COLO829 (cell line): Measurements from ENCODE around the gene ATP6V1G3.
"Not testable (repeated sequence)": the region's sequence is repeated elsewhere in the genome, so short reads cannot be mapped to it uniquely, and the experiment has no call there.

ENCODE experiments used
- DNase-seq: peaks from one replicate; pipeline ENCODE4 v3.0.0; 2012; ENCODE audit warnings: low spot score

Gene ATP6V1G3

DNA sequence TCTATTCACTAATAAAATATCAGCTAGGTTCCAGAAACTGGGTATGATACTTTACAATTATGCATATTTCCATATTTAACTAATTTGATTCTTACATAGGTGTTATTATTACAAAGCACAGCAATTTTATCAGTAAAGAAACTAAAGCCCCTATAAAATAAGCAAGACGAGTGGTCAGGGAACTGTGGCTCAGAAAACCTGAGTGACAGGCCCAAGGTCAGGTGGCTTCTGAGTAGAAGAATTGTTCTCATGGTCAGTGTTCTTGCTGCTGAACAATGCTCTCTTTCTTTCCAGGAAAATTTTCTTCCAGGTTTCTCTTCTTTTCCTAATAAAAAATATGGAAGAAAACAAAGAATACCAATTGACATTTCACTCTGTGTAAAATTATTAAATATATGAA lies 2.2 kb upstream of the ATP6V1G3 start:
- peak; percentile 35 for DNase-seq

DNA sequence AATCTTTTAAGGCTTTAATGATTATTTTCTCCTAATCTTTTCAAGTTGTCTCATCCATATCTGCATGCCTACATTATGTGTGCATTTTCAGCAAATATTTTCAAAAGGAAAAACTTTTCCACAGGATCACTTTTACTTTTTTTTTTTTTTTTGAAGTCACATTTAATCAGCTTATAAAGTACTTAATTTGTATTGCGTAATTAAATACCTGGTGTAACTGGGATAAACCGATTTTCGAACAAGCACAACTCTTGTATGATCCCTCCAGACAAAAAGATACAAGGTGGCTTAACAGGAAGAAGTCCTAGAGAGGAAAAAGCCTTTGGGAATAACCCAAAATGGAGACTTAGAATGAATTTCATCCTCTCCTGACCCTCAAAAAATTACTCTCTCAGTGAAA lies 1.3 kb upstream of the ATP6V1G3 start:
- DNase-seq, result no peak

DNA sequence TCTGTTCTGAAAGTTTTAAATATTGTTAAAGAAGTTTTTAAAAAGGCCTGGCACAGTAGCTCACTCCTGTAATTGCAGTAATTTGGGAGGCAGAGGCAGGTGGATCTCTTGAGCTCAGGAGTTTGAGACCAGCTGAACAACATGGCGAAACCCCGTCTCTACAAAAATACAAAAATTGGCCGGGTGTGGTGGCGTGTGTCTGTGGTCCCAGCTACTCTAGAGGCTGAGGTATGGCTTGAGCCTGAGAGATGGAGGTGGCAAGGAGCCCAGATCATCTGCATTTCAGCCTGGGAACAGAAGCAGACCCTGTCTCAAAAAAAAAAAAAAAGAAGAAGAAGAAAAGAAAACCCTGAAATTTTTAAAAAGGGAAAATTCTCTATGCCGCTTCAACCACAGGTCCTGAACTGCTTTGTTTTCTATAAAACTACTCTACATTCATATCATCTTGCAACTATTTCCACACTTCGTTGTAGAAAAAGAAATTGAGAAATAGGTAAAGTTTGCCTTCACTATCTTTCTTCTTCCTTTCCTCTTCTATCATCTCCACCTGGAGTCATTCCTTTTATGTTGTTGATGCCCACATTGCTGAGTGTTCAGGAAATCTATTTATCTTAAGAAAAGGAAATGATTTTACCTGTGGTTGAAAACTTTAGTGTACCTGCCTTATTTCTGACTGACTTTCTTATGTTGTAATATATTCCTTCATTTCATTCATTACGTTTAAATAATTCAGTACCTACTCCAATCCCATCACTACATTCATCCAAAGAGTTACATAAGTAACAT lies 1.7 kb downstream of the ATP6V1G3 start:
- no peak for DNase-seq

DNA sequence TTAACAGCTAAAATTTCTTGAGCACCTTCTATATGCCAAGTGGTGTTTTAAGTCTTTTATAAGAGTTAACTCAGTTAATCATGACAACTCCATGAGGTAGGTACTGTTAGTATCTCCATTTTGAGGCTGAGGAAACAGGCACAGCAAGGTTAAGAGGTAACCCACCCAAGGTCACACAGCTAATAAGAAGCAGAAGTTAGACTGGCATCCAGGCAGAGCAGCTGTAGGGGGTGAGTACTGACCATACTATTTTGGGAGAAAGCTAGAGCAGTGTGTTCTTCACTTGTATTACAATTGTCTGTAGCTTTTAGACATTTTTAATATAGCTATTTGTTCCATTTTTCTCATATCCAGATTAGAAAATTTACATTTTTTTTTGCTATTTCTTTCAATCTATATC lies 4.8 kb downstream of the ATP6V1G3 start:
- DNase-seq, result no peak

DNA sequence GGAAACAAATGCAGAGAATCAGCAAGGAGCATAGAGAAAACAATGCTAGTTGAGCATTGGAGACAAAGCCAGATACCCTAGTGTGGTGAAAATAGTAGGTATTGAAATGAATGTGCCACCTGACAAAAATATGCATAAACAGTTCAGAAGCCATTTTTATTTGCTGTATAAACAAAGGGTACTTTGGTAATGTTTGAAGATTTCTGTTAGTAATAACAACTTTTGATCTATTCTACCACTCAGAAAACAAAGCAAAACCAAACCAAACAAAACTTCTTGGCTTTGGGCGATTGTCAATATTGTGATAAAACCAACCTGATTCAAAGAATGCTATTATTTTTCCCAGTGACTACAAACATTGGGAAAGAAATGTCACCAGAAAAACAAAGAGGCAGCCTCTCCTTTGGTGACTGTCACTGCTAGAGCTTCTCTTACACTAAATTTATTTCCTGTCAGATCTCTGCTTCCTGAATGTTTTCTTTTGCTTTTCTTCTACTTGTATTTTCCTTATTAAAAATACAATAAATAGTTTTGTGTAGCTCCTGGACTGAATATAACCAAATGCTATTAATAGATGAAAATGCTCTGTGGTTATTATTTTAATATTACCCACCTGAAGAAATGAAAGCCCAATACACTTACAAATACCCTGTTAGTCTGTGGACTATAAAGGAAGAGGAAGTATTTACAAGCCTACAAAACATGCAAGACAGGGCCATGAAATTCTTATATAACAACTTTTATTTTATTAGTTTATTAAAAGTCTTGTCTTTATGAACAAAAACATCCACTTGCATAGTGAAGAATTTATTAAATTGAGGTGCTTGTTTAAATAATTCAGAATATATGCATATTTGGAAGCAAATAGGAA lies 5.7 kb downstream of the ATP6V1G3 start:
- no peak for DNase-seq

DNA sequence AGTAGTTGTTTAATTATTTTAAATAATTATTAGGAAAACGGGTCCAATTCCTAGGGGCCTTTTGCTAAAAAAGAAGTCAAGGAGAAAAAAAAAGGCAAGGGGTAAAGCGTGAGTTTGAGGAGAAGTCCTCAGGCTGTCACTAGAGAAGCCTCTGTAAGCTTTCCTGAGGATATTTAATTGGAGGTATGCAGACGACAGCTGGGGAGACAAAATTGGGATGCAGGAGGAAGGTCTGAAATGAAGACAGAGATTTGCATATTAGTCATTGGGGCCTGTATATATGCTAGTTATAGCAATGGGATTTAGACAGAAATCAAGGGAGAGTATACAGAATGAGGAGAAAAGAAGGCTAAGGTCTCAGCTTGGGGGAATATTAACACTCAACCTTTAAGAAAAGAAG lies 8.6 kb downstream of the ATP6V1G3 start:
- DNase-seq, result no peak

DNA sequence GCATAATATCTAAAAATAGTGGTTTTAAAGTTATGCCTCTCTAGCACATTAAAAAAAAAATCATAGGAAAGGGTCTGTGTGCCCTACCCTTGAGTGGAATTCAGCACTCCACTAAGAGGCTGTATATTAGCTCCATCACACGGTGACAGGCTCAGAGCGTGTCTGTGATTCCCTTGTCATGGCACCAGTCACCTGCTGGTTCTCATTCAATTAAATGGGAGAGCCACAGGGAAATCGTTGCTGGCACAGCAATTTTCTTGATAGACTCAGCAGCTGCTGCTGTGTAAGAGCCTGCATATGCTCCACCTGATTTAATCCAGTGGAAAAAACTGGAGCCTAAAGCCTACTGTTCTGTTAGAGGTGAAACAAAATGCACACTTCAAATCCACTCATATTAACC lies 9.5 kb downstream of the ATP6V1G3 start:
- DNase-seq, result no peak

DNA sequence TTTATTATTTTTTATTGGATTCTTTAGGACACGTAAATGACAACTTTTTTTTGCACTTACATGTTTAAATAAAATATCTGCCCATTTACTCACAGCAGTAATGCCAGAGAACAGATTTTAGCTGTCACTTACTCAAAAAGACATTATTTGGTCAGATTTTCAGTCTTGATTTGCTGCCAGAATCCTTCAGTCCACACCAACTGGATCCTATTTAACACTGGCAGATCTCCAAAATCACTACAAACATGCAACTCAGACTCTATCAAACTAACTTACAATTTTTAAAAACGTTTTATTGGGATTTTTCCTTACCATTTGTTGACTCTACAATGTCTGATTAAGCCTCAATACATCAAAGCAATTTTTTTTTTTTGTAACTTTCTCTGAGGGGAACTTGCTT lies 11.1 kb downstream of the ATP6V1G3 start:
- DNase-seq, result peak; percentile 40

DNA sequence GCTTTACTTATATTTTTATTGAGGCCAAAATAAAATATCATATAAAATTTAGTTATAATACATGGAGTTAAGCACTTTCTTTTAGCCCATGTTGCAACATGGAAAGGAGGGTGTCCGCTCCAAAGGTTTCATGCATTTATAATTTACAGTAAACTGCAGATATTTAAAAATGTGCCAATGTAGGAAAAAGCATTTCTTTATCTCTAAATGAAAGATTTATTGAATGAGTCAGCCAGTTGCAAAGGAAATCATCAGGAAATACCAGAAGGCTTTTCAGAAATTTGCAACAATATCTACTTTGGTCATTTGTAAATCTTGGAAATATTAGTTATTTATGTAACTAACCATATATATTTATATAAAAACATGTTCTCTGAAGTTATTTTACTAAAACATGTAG lies 12.1 kb downstream of the ATP6V1G3 start:
- peak; percentile 26 for DNase-seq

DNA sequence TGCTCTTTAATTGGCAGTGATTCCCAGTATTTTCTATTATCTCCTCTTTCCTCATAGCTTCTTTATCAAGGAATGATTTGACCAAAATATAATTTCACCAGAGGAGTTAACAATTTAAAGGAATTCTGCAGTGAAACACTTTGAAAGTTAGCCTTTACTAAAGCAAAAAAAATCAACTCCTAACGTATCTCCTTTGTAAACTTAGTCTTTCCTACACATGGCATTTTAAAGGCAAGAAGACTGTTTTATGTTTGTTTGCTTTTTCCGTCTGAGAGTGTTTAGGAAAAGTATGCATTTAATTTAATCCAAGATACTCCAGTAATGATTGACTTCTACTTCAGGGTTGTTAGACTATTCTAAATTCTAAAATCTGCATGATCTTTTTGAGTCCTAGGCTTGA lies 15.9 kb downstream of the ATP6V1G3 start:
- no peak for DNase-seq

DNA sequence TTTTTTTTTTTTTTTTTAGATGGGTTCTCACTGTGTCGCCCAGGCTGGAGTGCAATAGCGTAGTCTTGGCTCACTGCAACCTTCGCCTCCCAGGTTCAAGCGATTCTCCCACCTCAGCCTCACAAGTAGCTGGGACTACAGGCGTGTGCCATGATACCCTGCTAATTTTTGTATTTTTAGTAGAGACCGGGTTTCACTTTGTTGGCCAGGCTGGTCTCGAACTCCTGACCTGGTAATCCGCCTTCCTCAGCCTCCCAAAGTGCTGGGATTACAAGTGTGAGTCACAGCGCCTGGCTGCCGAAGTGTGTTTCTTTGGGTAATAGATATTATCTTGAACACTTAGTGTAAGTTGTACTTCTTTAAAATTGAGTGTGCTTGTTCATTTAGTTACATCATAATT lies 16.4 kb downstream of the ATP6V1G3 start:
- DNase-seq, result not testable (repeated sequence)

DNA sequence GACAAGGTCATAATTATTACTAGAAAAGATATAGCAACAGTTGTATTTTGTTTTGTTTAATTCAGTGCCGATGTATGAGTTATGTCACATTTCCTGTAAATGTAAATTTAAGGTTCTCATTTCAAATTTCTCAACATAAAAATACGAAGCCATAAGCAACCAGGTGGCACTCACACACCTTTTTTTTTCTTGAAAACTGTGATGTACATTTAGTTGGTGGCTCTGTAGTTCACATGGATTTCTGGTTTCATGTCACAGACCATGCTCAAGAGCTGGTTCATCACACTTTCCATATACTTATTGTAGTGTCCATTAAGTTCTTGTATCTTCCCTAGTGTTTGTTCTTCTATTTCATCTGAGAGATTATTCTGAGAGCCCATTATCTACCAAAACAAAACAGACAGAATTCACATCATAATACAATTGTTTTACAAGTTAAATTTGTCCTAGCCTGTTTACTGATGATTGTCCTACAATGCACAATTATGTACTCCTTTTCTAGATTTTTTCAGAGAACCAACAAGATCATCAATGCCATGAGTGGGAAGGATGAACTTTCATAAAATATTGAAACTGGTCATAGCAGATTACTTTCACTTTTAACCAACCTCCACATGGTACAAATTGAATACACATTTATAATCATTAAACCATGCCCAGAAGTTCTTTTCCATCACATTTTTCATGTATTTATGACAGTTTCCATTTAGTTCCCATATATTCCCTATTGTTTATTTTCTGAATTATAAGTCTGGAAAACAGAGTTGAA lies 17.1 kb downstream of the ATP6V1G3 start:
- no peak for DNase-seq

DNA sequence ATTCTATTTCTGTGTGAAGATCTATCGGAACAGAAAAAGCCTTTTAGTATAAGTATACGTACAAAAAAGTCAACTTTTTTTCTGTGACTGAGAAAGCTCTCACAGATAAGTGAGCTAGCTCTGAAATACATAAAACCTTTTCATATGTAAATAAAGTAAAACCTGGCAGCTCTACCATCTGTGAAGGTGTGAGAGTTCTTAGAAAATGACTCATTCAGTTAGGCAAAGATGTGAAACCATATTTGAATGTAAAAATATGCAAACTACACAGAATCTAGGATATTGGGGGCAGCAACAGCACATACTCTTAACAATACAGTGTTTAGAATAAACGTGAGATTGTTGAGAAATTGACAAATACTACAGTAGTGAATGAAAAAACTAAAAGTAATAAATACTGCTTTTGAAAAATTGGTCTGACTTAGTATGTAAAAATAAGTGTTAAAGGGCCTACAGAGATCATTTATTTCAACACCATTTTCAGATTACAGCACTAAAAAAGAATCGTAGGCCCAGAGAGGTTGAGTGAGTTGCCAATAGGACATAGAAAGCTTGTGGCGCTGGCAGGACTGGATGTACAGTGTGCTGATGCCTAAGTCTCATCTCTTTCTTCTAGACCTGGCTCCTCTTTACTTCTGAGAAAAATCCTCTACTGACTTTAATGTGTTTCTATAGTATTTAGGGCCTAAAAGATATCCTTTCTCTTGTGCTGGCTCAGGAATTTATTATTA lies 19.8 kb downstream of the ATP6V1G3 start:
- DNase-seq, result no peak

DNA sequence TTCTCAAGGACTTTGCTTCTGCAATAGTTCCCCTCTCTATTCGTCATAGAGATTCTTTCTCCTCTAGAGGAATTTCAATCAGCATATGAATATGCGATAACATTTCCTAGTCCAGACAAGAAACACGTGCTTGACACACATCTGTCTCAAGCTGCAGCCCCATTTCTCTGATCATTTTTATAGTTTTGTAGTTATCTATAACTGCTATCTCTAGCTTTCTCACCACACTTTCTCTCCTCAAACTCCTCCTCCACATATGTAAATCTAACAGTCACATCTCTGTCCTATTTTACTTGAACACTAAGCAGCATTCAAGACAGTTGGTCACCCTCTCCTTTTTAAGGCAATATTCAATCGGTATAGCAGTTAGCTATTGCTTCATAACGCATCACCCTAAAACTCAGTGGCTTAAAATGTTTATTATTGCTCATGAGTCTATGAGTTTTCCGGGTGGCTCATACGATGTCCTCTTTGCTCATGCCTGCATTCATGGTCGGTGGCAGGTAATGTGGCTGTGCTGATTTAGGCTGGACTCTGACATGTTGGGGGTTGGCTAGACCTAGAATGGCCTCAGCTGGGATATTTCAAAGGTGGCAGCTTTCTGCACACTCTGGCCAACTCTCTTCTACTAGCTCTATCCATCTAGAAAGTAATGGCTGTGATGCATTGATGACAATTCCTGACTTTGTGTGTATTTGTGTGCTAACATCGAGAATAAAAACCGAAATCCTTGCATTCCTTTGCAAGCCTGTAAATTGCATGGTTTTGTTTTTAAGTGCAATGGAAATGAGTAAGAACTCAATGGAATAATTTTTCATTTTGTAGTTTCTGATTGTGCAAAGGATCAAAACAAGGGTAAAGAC lies 20.6 kb downstream of the ATP6V1G3 start:
- DNase-seq, result no peak

DNA sequence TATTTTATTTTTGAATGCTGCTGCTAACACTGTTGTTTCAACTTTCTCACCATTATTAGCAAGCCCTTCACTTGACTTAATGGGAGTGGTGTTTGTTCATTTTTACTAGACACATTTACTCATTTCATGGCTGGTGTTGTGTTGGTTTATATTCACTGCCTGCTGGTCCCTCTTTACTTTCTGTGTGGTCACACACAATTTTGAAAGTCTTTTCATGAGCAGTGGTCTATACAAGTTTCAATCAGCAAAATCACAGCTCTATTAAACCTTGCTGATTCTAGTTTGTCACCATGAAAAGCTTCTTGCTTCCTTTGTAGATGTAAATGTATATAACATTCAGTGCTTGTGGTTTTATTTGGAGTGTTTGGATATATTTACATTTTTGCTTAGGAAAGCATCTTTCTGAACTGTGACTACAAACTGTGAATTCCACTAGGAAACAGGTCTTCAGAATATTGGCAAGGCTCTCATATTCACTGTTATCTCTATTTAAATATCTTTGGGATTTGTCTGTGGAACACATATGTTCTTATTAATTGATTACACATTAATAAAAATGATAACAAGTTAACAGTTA lies 22.8 kb downstream of the ATP6V1G3 start:
- no peak for DNase-seq

DNA sequence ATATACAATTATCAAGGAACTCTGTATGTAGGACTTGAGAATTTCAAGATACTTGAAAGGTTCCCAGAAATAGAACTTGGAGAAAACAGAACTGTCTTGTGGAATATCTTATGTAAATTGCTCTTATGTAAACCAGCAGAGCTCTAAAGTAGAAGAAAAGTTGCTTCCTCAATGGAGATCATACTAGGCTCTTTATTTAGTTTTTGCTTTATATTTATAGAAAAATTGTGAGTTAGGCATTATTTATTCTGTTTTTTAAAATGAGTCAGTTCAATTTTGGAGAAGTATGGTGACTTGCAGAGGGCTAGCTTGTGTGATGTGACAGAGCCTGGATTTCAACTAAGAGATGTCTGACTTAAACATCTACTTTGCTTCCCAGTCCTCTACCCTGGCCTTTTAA lies 40.4 kb downstream of the ATP6V1G3 start:
- DNase-seq, result no peak

DNA sequence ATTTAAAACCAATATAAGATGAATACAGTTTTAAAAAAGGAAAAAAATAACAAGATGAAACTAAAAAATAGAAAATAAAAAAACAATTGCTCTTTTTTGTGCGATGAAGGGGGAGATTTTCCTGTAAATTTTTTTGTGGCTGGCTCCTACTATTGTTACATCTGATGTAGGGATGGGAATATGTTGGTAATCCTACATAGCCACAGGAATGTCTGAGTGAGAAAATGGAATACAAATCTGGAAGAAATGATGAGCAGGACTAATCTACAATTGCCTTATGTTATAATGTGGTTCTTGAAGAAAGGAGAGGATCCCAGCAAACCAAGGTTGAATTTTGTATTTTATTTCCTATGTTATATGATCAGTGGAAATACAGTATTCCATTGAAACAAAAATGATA lies 40.9 kb downstream of the ATP6V1G3 start:
- DNase-seq, result no peak

DNA sequence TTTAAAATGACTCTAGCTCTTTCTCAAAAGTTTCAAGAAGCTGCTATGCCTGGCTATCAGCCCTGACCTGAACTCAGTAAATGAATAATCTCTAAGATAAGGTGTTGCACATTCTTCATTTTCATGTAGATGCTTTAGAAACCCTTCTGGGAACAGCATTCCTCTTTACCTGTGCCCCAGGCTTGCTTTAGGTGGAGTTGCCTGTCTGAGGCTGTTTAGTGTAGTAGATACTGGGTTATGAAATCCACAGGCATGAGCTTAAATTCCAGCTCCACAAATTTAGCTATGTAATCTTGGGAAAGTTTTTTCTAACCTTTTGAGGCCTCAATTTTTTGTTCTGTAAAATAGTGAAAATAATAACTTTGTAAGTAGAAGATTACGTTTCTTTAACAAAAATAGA lies 41.6 kb downstream of the ATP6V1G3 start:
- DNase-seq, result no peak

DNA sequence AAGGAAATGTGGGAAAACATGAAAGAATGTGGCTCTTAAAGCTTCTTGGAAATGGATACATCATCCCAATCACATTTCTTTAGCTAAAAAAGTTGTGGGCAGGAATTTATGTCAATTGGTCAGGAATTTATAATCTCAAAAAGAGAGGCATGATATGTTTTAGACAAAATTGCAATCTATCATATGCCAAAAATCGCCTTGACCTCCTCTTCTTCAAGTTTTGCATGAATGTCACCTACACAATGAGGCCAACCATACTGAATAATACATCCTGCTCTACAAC lies 42.4 kb downstream of the ATP6V1G3 start:
- DNase-seq, result no peak

DNA sequence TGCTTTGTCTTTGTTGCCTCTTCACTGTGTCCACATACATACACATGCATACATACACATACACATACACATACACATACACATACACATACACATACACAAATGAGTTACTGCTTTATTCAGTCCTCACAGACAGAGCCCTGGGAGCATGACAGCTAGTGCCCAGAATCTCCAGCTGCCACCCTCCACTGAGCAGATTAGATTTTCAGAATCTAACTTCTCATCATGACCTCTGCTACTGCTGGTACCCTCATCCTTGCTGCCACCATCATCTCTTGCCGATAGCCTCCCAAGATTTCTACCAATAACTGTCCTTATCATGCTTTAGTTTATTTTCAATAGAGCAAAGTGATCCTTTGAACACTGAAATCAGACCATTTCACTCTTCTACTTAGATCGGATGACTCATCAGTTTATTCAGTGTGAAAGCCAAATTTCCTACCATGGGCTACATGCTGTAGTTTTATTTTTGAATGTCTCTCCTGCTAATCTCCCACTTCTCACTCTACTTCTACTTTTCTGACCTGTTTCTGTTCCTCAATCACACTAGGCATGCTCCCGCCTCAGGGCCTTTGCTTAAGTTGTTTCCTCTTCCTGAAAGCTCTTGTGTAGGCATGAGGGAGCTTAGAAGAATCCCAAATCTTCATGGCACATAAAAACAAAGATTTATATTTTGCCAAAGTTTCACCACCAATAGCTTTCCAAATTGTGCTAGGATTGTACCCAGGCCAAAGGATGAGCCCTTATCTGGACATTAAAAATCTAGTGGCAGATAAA lies 43.0 kb downstream of the ATP6V1G3 start:
- no peak for DNase-seq
